Breast epithelium (tissue), 4 donors: Measurements from ENCODE around the gene TMED8. TPM values are rescaled to one million over a fixed set of nuclear protein-coding genes. Genes with fewer than 3 reads are reported as not detected.
"Not testable (repeated sequence)": the region's sequence is repeated elsewhere in the genome, so short reads cannot be mapped to it uniquely, and the experiment has no call there.

Experiments
- DNase-seq, 2 donors: peaks; one replicate each; pipeline ENCODE4 v3.0.0-alpha.2; 2019; ENCODE audit warnings: low spot score in 2 of 2
- H3K27ac ChIP-seq, 2 donors: fragments of 200-600 bp; sonication (generic) in 1 of 2; one replicate each; pipeline ENCODE4 v1.5.1; 2016 to 2019; ENCODE audit warnings: mild to moderate bottlenecking in 1 of 2
- H3K27me3 ChIP-seq, 2 donors: fragments of 200-600 bp; sonication (generic) in 1 of 2; one replicate each; pipeline versions ENCODE4 v1.5.1 to v1.6.0; 2017 to 2019; ENCODE audit warnings: control low read depth in 1 of 2, mild to moderate bottlenecking in 1 of 2
- H3K36me3 ChIP-seq: fragments of 200-600 bp; one replicate; pipeline ENCODE4 v1.5.1; 2019
- H3K4me1 ChIP-seq, 2 donors: fragments of 200-600 bp; sonication (generic); one replicate each; pipeline ENCODE4 v1.5.1; 2016 to 2019; ENCODE audit warnings: control low read depth in 1 of 2
- H3K4me3 ChIP-seq, 3 donors: fragments of 200-600 bp; sonication (generic); 1 replicate in 2 of 3; 2 replicates in 1 of 3; pipeline ENCODE4 v1.5.1; 2016 to 2019; ENCODE audit warnings: mild to moderate bottlenecking in 3 of 3, moderate library complexity in 2 of 3
- H3K9me3 ChIP-seq, 2 donors: fragments of 200-600 bp; sonication (generic) in 1 of 2; one replicate each; pipeline ENCODE4 v1.5.1; 2016 to 2019; ENCODE audit warnings: control low read depth in 1 of 2
- POLR2A ChIP-seq: fragments of 450-650 bp; IDR thresholded peaks from one replicate; pipeline ENCODE4 v1.6.1; 2016; ENCODE audit warnings: antibody characterized with exemption, mild to moderate bottlenecking, moderate library complexity
- POLR2AphosphoS5 ChIP-seq, 3 donors: sonication (generic); formaldehyde crosslinking; IDR thresholded peaks; one replicate each; pipeline ENCODE4 v1.6.1; 2017; ENCODE audit warnings: antibody characterized with exemption in 3 of 3
- intact Hi-C: fragments of 100-400 bp; cut with DNase I; formaldehyde crosslinking; loops from one replicate; pipeline ENCODE4 v1.15.1; 2023; ENCODE audit warnings: low total_unique reads
- total RNA-seq, 3 donors: library from RNA; depleted of rRNA; stranded (reverse); fragments of >200 nt; gene quantifications; one replicate each; pipeline ENCODE4 v1.1.0, GENCODE V29; 2016
- TF ChIP-seq, protein P1 (sequence below), 3 donors: fragments of 450-650 bp; IDR thresholded peaks; one replicate each; pipeline ENCODE4 v1.5.1; 2016 to 2017; ENCODE audit warnings: antibody characterized with exemption in 3 of 3, mild to moderate bottlenecking in 3 of 3, moderate library complexity in 3 of 3

Gene TMED8
- total RNA-seq, 3 donors from 2014 or later = 9.4 to 16.0 (median 14.4) TPM

- no peak overlapping the region for H3K27ac ChIP-seq
- no peak for TF ChIP-seq POLR2AphosphoS5 (IDR thresholded peaks at IDR 0.05)
- TF ChIP-seq, protein P1, sequence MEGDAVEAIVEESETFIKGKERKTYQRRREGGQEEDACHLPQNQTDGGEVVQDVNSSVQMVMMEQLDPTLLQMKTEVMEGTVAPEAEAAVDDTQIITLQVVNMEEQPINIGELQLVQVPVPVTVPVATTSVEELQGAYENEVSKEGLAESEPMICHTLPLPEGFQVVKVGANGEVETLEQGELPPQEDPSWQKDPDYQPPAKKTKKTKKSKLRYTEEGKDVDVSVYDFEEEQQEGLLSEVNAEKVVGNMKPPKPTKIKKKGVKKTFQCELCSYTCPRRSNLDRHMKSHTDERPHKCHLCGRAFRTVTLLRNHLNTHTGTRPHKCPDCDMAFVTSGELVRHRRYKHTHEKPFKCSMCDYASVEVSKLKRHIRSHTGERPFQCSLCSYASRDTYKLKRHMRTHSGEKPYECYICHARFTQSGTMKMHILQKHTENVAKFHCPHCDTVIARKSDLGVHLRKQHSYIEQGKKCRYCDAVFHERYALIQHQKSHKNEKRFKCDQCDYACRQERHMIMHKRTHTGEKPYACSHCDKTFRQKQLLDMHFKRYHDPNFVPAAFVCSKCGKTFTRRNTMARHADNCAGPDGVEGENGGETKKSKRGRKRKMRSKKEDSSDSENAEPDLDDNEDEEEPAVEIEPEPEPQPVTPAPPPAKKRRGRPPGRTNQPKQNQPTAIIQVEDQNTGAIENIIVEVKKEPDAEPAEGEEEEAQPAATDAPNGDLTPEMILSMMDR (IDR thresholded peaks at IDR 0.05) = no peak
- TF ChIP-seq POLR2A = no peak
- H3K36me3 ChIP-seq = no peaks in the 10 kb centered on the region
- H3K9me3 ChIP-seq = no peaks in the 10 kb centered on the region
- H3K4me1 ChIP-seq = no peaks in the 10 kb centered on the region
- no peak for DNase-seq
- intact Hi-C loops = no loop called here
- H3K4me3 ChIP-seq = no peak overlapping the region
- no peaks in the 10 kb centered on the region for H3K27me3 ChIP-seq
Observed at GRCh38 chr14:77338302-77338701, 38.6 kb downstream of the TMED8 start.

GRCh38 chr14:77337880-77338279 is 39.0 kb downstream of the TMED8 start:
- no peak overlapping the region for H3K27ac ChIP-seq
- no peak for DNase-seq
- TF ChIP-seq, protein P1 (IDR thresholded peaks at IDR 0.05) = no peak
- no peak for TF ChIP-seq POLR2AphosphoS5 (IDR thresholded peaks at IDR 0.05)
- H3K36me3 ChIP-seq = no peaks in the 10 kb centered on the region
- H3K4me3 ChIP-seq = no peak overlapping the region
- H3K4me1 ChIP-seq = no peaks in the 10 kb centered on the region
- H3K9me3 ChIP-seq = no peaks in the 10 kb centered on the region
- H3K27me3 ChIP-seq = no peaks in the 10 kb centered on the region
- intact Hi-C loops = no loop called here

GRCh38 chr14:77337255-77337654 is 39.6 kb downstream of the TMED8 start:
- H3K4me1 ChIP-seq, H3K36me3 ChIP-seq, H3K27me3 ChIP-seq, DNase-seq, intact Hi-C loops, H3K4me3 ChIP-seq, H3K9me3 ChIP-seq, H3K27ac ChIP-seq: not testable (repeated sequence)

DNA sequence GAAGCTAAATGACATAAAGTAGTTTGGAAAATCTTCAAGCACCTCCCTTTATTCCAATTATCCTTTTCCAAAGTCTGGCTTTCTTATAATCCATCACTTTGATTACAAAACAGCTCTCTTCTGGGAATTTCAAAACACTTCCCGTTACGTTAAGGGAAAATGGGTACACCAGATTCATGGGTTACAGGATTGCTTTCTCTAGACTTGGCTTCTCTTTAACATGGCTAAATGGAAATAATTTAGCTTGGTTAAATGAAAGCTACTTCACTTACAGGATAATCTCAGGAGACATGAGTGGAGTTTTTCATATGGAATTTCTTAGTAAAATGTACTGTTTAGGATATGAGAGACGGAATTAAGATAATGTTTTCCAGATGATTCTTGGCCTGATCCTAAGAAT is 41.3 kb downstream of the TMED8 start:
- H3K27ac ChIP-seq = no peak overlapping the region
- no peak overlapping the region for H3K4me3 ChIP-seq
- intact Hi-C loops = no loop called here
- H3K9me3 ChIP-seq = no peaks in the 10 kb centered on the region
- H3K4me1 ChIP-seq = no peaks in the 10 kb centered on the region
- no peak for TF ChIP-seq POLR2AphosphoS5 (IDR thresholded peaks at IDR 0.05)
- TF ChIP-seq, protein P1 (IDR thresholded peaks at IDR 0.05) = no peak
- no peak for TF ChIP-seq POLR2A
- DNase-seq = no peak
- no peaks in the 10 kb centered on the region for H3K36me3 ChIP-seq
- H3K27me3 ChIP-seq = no peaks in the 10 kb centered on the region

- no peak for DNase-seq
- Histone ChIP-seq H3K27ac (no peak overlapping the region), H3K27me3 (no peaks in the 10 kb centered on the region), H3K36me3 (no peaks in the 10 kb centered on the region), H3K4me3 (no peak overlapping the region), H3K9me3 (no peaks in the 10 kb centered on the region), H3K4me1 (no peaks in the 10 kb centered on the region)
- TF ChIP-seq, protein P1 (IDR thresholded peaks at IDR 0.05) = no peak
- TF ChIP-seq POLR2AphosphoS5 (IDR thresholded peaks at IDR 0.05) = no peak
- TF ChIP-seq POLR2A = no peak
- intact Hi-C loops = loop anchor here (5.0 kb wide), 1 partner anchor 33 kb away; no protein-coding TSS in a partner anchor
Observed at GRCh38 chr14:77329872-77330271, 47.0 kb downstream of the TMED8 start.

DNA sequence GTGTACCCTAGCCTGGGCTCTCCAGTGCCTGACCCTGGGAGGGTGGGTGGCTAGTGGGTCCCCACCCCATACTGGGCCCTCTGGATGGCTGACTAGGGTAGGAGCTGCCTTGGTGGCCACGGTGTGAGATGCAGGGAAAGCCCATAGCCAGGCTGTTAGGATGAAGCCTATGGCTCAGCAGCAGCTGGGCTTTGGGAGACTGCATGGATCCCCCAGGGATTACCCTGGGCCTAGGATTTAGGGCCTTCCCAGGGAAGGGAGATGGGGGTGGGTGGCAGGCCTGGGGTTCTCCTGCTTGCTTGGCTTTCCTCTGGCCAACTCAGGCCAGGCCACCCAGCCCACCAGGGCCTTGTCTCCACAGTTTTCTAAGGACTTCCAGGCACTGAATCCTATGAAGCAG is 49.8 kb downstream of the TMED8 start:
- TF ChIP-seq POLR2A = no peak
- TF ChIP-seq POLR2AphosphoS5 (IDR thresholded peaks at IDR 0.05) = no peak
- TF ChIP-seq, protein P1 (IDR thresholded peaks at IDR 0.05) = no peak
- H3K9me3 ChIP-seq = no peaks in the 10 kb centered on the region
- H3K27me3 ChIP-seq = no peaks in the 10 kb centered on the region
- no peak overlapping the region for H3K27ac ChIP-seq
- no peak for DNase-seq
- H3K36me3 ChIP-seq = no peaks in the 10 kb centered on the region
- no peak overlapping the region for H3K4me3 ChIP-seq
- intact Hi-C loops = no loop called here
- peaks cover 0 to 2% of the 10 kb centered on the region in 2 donors for H3K4me1 ChIP-seq
